ENCODE measurements around the gene KRTAP19-4.
"Not testable (repeated sequence)": the region's sequence is repeated elsewhere in the genome, so short reads cannot be mapped to it uniquely, and the experiment has no call there.

The KRTAP19-4 gene, protein sequence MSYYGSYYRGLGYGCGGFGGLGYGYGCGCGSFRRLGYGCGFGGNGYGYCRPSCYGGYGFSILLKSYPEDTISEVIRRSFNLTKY

DNA sequence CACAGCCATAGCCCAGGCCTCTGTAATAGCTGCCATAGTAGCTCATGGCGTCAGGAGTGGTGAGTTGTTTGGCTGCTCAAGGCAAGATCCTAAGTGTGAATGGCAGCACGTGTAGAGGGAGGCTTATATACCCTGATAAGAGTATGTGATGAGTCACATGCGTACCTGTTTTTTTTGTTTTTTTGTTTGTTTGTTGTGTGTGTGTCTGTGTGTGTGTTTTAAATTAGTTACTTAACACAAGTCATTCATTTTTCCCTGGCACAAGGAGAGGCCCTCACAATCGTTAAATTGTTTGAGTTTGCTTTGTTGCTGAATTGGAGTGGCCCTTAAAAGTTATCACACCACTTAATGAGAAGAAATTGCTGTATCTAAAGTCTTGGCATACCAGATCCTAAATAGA, at the start of gene KRTAP19-4:
Gene KRTAP19-4, minus strand, starts transcription at position 101 of the 400 bp plus-strand sequence. Its CDS starts 55 bp downstream, at position 46.
- DNase-seq = no peak

DNA sequence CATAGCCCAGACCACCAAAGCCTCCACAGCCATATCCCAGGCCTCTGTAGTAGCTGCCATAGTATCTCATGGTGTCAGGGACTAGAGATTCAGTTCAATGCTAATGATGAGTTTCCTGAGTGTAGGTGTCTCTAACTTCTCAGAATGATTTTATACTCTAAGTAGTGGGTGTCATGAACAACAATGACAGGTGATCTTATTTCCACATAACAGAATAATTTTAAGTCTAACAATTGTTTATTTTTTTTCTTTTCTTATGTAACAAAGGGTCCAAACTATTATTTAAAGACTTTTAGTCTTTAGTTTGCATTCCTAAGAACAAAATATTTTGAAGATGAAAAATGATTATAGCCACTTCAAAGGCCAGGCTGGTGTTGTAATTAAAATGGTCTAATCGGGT, 44.8 kb upstream of the KRTAP19-4 start, which contains the start of gene KRTAP19-6:
Gene KRTAP19-6, minus strand, starts transcription at position 101 of the 400 bp plus-strand sequence. Its CDS starts 31 bp downstream, at position 70.
- no peak for DNase-seq

DNA sequence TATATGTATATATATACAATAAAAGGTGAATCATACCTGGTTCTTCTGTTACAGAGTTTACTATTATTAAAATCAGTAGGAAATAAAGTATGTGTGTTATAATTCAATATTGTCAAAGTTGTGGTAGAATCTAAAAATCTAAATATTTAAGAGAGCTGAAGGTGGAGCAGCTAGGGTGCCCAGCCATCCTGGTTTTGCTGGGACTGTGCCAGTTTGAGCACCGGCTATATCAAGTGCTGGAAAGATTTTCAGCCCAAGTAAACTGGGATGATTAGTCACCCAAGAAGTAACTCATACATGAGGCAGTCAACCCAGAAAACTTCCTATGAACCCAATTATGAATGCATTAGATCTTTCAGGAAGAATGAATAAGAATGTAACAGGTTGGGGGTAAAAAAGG, 21.9 kb upstream of the KRTAP19-4 start:
- no peak for DNase-seq

DNA sequence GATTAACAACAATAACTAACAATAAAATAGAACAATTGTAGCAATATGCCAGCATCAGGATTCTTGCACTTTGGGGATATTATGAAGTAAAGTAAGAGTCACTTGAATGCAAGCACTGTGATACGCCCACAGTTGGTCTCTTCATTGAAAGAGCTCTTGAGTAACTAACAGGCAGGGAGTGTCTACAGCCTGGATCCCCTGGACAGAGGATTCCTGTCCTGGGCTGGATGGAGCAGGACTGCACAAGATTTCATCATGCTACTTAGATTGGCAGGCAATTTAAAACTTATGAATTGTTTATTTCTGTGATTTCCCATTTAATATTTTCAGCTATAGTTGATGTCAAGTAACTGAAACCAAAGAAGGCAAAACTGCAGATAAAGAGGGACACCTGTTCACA, 18.7 kb upstream of the KRTAP19-4 start:
- no peak for DNase-seq

DNA sequence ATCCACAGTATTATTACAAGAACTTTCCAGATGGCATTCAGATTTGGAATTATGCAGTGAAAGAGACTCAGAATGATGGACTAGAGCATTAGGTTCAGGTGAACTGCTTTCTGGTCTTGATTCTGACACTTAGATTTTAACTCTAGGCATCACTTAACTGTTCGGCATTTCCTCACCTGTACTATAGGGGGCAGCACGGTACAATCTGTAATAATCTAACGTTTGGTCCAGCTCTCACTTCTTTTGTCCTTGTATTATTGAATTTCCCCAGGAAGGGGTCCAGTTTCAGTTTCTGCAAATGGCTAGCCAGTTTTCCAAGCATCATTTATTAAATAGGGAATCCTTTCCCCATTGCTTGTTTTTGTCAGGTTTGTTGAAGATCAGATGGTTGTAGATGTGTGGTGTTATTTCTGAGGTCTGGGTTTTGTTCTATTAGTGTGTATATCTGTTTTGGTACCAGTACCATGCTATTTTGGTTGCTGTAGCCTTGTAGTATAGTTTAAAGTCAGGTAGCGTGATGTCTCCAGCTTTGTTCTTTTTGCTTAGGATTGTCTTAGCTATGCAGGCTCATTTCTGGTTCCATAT, 8.7 kb upstream of the KRTAP19-4 start:
- DNase-seq = not testable (repeated sequence)

DNA sequence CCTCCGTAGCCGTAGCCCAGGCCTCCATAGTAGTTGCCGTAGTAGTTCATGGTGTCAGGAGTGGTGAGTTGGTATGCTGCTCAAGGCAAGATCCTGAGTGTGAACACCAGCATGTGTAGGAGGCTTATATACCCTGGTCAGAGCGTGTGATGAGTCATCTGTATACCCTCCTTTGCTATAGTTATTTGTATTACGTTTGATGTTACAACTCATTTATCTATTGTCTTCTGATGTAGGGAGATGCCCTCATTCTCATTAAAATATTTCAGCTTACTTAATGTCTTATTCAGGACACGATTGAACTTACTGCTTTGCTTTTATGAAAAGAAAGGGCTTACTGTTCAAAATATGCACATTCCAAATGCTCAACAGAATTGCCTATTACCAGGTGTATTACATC, 5.1 kb upstream of the KRTAP19-4 start, which contains the start of gene KRTAP19-5:
Gene KRTAP19-5, minus strand, starts transcription at position 101 of the 400 bp plus-strand sequence. Its CDS starts 51 bp downstream, at position 50.
- no peak for DNase-seq

DNA sequence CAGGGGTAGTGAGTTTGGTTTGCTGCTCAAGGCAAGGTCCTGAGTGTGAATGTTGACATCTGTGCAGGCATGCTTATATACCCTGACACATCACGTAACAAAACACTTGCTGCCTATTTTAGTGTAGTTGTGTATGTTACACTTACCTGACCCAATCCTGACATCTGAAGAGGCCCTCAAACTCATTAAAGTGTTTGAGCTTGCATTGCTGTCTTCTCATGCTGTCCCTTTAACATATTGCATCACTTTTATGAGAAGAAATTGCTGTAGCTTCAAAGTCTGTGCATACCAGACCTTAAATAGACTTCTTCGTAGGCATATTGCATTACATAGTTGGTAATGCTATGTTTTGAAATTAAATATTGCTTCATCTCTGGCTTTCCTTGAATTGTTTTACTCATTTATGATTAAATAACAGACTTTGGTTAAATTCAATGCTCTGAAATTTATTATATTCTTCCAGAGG, 5.0 kb downstream of the KRTAP19-4 start, which contains the start of gene KRTAP19-3:
Gene KRTAP19-3, minus strand, starts transcription at position 51 of the 466 bp plus-strand sequence. CDS start 56 bp downstream, outside the sequence.
- no peak for DNase-seq

DNA sequence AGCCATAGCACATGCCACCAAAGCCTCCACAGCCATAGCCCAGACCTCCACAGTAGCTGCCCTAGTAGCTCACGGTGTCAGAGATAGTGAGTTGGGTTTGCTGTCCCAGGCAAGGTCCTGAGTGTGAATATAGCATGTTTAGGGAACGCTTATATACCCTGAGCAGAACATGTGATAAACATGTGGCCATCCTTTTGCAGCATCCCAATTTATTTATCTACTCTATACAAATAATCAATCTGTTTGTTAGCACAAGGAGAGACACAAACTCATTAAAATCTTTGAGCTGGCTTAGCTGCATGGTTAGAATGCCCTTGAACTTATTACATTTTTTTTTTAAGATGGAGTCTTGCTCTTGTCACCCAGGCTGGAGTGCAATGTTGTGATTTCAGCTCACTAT, 9.6 kb downstream of the KRTAP19-4 start, which contains the start of gene KRTAP19-2:
Gene KRTAP19-2, minus strand, starts transcription at position 101 of the 400 bp plus-strand sequence. Its CDS starts 88 bp downstream, at position 13.
- no peak for DNase-seq

DNA sequence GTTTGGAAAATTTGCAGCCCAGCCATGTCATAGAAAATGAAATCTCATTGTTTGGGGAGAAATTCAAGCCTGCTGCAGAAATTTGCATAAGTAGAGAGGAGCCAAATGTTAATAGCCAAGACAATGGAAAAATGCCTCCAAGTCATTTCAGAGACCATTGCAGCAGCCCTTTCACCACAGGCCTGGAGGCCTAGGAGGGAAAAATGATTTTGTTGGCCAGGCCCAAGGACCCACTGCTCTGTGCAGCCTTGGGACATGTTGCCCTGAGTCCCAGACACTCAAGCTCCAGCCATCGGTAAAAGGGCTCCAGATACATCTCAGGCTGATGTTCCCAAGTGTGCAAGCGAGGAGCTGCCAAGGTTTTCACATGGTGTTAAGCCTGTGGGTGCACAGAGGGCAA, 10.8 kb downstream of the KRTAP19-4 start:
- no peak for DNase-seq

DNA sequence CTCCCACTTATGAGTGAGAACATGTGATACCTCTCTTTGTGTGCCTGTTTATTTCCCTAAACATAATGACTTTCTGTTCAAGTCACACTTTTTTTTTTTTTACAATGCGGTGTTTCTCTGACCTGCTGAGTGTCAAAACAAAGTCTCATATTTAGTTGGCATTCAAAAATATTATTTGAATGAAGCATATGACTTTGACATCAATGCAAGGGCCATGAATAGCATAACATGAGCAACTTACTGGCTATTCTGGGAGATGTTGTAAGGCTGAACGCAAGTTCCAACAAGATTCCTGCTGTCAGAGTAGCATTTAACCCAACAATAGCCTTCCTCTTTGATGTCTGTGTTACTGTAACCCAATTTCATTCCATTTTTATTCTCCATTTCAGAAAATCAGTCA, 14.8 kb downstream of the KRTAP19-4 start:
- no peak for DNase-seq

DNA sequence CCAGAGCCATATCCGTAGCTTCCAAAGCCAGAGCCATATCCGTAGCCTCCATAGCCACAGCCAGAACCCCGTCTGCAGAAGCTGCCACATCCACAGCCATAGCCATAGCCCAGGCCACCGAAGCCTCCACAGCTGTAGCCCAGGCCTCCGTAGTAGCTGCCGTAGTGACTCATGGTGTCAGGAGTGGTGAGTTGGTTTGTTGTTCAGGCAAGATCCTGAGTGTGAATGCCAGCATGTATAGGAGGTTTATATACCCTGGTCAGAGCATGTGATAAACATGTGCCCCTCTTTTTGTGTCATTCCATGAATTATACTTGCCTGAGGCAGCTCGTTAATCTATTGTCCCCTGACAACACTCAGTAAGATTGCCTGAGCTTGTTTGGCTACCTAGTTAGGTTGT, 16.8 kb downstream of the KRTAP19-4 start, which contains the start of gene KRTAP19-1:
Gene KRTAP19-1, minus strand, starts transcription at position 223 of the 400 bp plus-strand sequence. Its CDS starts 50 bp downstream, at position 173.
- no peak for DNase-seq

DNA sequence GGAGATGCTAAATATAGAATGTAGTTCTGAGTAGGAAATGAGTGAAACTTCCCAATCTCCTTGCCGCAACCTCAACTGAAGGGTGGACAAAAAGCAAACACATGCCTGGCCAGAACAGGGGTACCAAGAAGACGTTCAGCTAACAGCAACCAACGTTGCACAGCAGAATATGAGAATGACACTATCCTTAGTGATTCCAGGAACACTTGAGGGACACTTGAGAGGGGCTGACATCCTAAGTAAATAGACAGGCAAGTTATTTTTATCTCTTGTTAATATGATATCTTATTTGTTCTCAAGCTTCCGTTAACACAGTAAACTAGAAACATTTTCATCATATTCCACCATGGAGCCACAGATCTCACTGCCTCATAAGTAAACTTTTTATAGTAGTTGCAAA, 17.7 kb downstream of the KRTAP19-4 start:
- no peak for DNase-seq

DNA sequence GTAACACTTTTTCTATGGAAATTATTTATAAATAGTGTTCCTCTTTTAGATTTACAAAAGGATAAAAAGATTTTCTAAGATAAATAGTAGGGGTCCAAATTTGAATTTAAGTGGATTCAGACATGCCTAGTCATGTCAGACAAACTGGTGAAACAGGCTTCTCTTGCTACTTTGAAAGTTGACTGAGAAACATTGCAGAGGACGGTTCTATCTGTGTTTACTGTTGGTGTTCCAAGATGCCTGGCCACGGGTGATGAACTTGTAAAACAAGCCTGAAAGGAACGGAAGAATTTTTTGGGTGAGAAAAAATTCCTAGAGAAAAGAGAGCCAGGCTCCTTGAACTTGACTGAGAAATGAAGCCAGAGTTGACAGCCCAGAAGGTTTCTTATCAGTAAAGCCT, 19.0 kb downstream of the KRTAP19-4 start:
- no peak for DNase-seq

DNA sequence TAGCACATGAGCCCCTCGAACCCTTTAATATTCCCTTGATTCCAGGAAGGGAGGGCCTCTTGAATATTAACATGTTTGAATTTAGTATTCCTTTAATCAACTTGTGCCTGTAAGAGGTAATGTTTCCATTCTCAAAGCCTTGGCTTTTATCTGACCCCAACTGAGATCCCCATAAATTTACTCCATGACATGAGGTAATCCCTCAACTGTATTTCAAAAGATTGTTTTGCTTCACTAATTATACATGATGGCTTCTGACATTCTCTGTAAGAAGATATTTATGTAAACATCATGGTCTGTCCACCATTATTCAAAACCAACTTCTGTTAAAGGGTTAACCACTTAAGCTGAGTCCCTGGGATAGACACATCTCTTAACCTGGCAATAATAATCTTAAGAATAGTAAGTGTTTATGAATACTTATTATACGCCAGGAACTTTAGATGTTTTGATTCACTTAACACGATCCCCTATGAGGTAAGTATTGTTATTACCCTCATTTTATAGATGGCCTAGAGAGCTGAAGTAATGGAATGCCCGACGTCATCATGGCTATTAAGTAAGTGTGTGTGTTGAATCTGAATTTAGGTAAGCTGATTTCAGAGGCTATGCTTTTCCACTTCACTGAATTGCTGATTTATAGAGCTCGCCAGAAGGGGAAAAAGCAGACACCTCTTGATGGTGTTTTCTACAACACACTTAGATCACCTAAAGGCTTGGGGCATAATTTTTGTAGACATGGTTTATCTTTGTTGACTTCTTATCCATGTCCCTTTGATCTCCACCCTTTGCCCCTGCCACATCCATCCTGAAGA, 27.9 kb downstream of the KRTAP19-4 start:
- DNase-seq = no peak

DNA sequence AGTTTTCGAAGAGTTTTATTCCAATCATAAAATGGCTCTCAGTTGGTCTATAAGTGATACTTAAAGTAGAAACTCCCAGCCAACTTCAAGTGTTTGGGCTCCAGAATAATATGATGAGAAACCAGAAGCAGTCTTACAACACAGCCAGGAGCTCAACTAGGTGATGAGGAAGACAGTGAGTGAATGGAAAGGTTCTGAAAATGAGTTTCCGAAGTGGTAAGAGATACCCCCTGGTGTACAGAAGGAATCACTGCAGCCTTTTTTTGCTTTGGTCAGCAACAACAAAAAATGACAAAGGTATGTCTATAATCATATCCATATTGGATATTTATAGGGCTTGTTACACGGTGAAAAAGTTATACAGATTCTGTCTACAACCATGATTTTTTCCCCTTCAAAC, 33.3 kb downstream of the KRTAP19-4 start:
- DNase-seq = no peak

DNA sequence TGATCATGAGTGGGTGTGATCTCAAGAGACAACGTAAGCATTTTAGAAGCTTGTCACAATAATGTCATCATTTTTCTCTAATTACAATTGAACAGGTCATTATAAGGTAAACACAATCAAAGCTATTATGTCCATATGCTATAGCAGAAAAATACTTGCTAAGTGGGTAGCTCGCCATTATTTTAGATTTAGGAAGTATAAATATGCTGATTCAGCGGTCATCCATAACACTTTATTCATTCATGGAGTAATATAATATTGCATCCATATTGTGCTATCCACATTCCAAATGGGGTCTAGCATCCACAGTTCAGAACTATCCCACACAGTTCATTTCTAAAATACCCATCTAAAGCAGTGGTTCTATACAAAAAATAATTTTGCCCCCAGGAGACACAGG, 48.5 kb downstream of the KRTAP19-4 start:
- no peak for DNase-seq

DNA sequence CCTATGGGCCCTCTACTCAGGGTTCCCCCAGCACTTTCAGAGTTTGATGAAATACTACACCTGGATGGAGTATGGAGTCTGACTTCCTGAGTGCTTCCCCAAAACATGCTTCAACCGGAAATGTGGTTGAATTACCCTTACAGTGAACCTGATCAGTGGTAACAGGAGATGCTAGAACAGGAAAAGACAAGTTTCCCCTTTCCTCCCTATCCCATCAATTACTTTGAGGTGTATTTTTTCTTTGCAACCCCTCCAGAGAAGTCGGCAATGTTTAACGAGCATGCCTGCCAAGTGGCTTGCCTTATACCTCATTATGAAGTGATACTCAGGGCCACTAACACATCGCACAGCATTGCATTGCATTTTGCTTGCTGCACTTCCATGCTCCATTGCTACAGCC, 49.9 kb downstream of the KRTAP19-4 start:
- no peak for DNase-seq
